HFF-Myc (cell line): ENCODE results near the gene MISP.
"Not testable (repeated sequence)": the region's sequence is repeated elsewhere in the genome, so short reads cannot be mapped to it uniquely, and the experiment has no call there.

Experiments used
- DNase-seq: peaks from one replicate; pipeline ENCODE4 v3.0.0-alpha.2; 2011; ENCODE audit warnings: low read depth; ENCODE audit errors: extremely low read depth
- H3K4me3 ChIP-seq: replicated peaks from 2 replicates; pipeline ENCODE4 v1.5.1; 2011; ENCODE audit warnings: low read depth, mild to moderate bottlenecking, control low read depth, low read length
- TF ChIP-seq, protein P1 (sequence below): IDR thresholded peaks from 2 replicates; pipeline ENCODE4 v1.5.1; 2012; ENCODE audit warnings: mild to moderate bottlenecking, low read depth, low read length, control low read depth; ENCODE audit errors: missing control alignments

MISP gene, protein sequence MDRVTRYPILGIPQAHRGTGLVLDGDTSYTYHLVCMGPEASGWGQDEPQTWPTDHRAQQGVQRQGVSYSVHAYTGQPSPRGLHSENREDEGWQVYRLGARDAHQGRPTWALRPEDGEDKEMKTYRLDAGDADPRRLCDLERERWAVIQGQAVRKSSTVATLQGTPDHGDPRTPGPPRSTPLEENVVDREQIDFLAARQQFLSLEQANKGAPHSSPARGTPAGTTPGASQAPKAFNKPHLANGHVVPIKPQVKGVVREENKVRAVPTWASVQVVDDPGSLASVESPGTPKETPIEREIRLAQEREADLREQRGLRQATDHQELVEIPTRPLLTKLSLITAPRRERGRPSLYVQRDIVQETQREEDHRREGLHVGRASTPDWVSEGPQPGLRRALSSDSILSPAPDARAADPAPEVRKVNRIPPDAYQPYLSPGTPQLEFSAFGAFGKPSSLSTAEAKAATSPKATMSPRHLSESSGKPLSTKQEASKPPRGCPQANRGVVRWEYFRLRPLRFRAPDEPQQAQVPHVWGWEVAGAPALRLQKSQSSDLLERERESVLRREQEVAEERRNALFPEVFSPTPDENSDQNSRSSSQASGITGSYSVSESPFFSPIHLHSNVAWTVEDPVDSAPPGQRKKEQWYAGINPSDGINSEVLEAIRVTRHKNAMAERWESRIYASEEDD

GRCh38 chr19:750640-751423 lies at the start of gene MISP:
TSS of gene MISP (plus strand) at chr19:751112. CDS start at chr19:756947, 5,835 bp downstream.
- no peak within 1 kb of the TSS for H3K4me3 ChIP-seq
- TF ChIP-seq, protein P1, sequence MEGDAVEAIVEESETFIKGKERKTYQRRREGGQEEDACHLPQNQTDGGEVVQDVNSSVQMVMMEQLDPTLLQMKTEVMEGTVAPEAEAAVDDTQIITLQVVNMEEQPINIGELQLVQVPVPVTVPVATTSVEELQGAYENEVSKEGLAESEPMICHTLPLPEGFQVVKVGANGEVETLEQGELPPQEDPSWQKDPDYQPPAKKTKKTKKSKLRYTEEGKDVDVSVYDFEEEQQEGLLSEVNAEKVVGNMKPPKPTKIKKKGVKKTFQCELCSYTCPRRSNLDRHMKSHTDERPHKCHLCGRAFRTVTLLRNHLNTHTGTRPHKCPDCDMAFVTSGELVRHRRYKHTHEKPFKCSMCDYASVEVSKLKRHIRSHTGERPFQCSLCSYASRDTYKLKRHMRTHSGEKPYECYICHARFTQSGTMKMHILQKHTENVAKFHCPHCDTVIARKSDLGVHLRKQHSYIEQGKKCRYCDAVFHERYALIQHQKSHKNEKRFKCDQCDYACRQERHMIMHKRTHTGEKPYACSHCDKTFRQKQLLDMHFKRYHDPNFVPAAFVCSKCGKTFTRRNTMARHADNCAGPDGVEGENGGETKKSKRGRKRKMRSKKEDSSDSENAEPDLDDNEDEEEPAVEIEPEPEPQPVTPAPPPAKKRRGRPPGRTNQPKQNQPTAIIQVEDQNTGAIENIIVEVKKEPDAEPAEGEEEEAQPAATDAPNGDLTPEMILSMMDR = no peak
- DNase-seq = no peak

GRCh38 chr19:702847-703246 lies 48.1 kb upstream of the MISP start:
- not testable (repeated sequence) for H3K4me3 ChIP-seq, DNase-seq

DNA sequence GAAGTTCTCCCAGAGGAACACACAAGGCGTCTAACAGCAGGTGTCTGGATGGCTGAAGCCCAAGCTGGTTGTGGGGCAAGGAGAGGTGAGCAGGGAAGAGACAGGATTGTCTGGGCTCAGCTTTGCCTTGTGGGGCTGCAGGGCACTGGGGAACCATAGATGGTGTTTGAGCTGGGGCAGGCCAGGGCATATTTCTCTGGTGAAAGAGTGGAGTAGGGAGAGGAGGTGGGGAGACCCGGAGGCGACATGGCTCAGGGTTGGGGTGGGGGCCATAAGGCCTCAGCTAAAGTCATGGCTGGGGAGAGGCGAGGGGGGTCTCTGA lies 47.6 kb upstream of the MISP start:
- TF ChIP-seq, protein P1 = no peak
- DNase-seq = no peak
- no peak overlapping the region for H3K4me3 ChIP-seq

DNA sequence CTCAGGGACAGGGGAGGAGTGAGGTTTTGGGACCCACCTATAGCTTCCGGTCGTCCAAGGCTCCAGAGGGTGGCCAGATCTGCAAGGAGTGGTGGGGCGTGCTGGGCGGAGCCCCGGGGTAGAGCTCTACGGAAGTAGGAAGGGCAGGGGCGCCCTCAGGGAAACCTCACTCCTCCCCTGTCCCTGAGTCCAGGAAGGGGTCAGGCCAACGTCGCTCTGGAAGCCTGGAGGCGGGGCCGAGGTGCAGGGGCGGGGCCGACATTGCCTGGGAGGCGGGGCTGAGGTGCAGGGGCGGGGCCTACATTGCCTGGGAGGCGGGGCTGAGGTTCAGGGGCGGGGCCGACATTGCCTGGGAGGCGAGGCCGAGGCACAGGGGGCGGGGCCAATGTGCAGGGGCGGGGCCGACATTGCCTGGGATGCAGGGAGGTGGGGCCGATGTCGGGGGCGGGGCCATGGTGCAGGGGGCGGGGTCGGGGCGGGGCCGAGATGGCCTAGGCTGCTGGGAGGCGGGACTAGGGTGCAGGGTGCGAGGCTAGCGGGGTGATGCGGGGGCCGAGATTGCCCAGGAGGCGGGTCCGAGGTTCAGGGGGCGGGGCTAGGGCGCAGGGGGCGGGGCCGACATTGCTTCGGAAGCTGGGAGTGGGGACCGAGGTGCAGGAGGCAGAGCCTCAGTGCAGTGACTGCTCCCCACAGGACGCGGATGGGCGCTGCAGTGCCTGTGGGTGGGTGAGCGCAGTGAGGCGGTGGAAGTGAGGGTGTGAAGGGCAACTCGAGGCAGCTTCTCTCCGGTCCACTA lies 47.1 kb upstream of the MISP start:
- no peak overlapping the region for H3K4me3 ChIP-seq
- TF ChIP-seq, protein P1 = no peak
- DNase-seq = peak; percentile 2

DNA sequence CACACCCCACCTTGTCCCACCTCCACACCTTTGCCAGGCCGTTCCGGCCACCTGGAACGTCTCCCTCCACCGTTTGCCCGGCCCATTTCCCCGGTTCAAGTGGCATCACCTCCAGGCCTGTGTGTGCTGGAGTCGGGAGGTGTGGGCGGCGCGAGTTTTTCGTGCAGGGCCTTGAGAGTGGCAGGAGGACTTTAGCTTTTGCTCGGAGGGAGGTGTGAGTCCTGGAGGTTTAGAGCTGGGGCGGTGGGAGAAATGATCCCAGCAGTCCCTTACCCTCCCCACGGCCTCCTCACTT lies 46.5 kb upstream of the MISP start:
- no peak for DNase-seq
- no peak overlapping the region for H3K4me3 ChIP-seq
- TF ChIP-seq, protein P1 = no peak

DNA sequence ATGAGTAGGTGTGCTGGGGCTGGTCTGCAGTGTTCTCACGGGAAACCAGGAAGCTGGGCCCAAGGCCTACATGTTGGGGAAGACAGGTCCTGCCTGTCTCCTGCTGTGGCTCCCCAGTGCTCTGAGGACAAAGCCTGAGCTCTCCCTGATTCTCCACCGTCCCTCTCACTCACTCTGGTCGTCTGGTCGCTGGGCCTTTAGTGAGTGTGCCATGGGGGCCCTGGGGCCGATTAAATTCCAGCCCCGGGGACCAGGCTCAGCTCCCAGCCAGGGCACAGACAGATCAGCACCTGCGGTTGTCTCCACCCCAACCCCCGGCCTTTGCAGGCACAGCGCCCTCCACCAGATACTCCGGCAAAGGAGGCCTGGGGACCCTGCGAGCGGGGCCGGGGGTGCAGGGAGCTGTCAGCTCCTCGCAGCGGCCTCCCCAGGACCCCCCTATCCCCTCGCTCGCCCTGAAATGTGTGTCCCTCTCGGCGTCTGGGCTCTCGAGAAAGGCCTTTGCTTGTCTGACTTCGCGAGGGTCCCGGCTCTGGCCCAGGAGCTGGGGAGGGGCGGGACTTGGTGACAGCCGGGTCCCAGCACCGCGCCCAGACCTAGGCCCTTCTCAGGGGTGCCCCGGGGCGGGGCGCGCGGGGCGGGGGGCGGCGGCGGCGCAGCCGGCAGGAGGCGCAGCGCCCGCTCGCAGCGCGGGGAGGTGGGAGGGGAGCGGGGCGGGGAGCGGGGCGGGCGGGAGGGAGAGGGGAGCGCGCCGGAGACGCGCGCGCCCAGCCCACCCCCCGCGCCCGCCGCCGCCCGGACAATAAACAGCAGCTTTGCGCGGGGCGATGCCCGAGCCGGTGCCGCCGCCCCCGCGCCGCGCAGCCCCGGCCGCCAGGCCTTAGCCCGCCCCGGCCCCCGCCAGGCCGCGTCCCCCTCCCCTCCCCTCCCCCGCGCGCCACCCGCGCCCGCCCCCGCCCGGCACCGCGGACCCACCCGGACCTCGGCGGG lies 42.5 kb upstream of the MISP start, which contains the start of gene PALM:
Gene PALM (plus strand): TSS at position 782 of the 990 bp plus-strand sequence. CDS start 212 bp downstream, outside the sequence.
- H3K4me3 ChIP-seq = peak within 1 kb of the TSS; percentile 15; the same call in 1 of the 2 replicates
- TF ChIP-seq, protein P1 = no peak
- no peak for DNase-seq
